Dendritic cell treated with granulocyte-macrophage colony-stimulating factor and Interleukin-4, amounts not matched to agents 40 ng/mL and 50 ng/mL, for 4 days (primary cell): ENCODE data around the gene CYP24A1.

Experiments
- H3K27ac Mint-ChIP-seq: one replicate; pipeline ENCODE4 v1.8.0; 2022; ENCODE audit warnings: mild to moderate bottlenecking, mixed read lengths
- H3K27me3 Mint-ChIP-seq: one replicate; pipeline ENCODE4 v1.8.0; 2022; ENCODE audit warnings: mild to moderate bottlenecking, mixed read lengths
- H3K36me3 Mint-ChIP-seq: one replicate; pipeline ENCODE4 v1.8.0; 2022; ENCODE audit warnings: low read depth, mixed read lengths
- H3K4me1 Mint-ChIP-seq: one replicate; pipeline ENCODE4 v1.8.0; 2022; ENCODE audit warnings: low read depth, mixed read lengths
- H3K4me3 Mint-ChIP-seq: one replicate; pipeline ENCODE4 v1.8.0; 2022; ENCODE audit warnings: mild to moderate bottlenecking, moderate library complexity, mixed read lengths
- H3K9me3 Mint-ChIP-seq: one replicate; pipeline ENCODE4 v1.8.0; 2022; ENCODE audit warnings: mixed read lengths
- intact Hi-C: fragments of 100-400 bp; cut with micrococcal nuclease; formaldehyde crosslinking; loops from one replicate; pipeline ENCODE4 v1.15.0; 2022

Gene CYP24A1

GRCh38 chr20:54107181-54107580 is 66.6 kb downstream of the CYP24A1 start:
- H3K36me3 Mint-ChIP-seq = no peaks in the 10 kb centered on the region
- H3K4me3 Mint-ChIP-seq = no peak overlapping the region
- H3K27ac Mint-ChIP-seq = no peak overlapping the region
- H3K27me3 Mint-ChIP-seq = no peaks in the 10 kb centered on the region
- intact Hi-C loops = no loop called here
- peaks cover 12% of the 10 kb centered on the region for H3K9me3 Mint-ChIP-seq
- peaks cover 5% of the 10 kb centered on the region for H3K4me1 Mint-ChIP-seq

- H3K27me3 Mint-ChIP-seq = no peaks in the 10 kb centered on the region
- peaks cover 2% of the 10 kb centered on the region for H3K9me3 Mint-ChIP-seq
- H3K4me1 Mint-ChIP-seq = peaks cover 5% of the 10 kb centered on the region
- H3K27ac Mint-ChIP-seq = no peak overlapping the region
- H3K4me3 Mint-ChIP-seq = no peak overlapping the region
- intact Hi-C loops = no loop called here
- no peaks in the 10 kb centered on the region for H3K36me3 Mint-ChIP-seq
Observed at GRCh38 chr20:54106162-54106561, 67.6 kb downstream of the CYP24A1 start.

GRCh38 chr20:54105653-54106052 is 68.1 kb downstream of the CYP24A1 start:
- Mint-ChIP-seq H3K4me3 (no peak overlapping the region), H3K4me1 (peaks cover 5% of the 10 kb centered on the region), H3K9me3 (no peaks in the 10 kb centered on the region), H3K36me3 (no peaks in the 10 kb centered on the region), H3K27me3 (no peaks in the 10 kb centered on the region), H3K27ac (no peak overlapping the region)
- intact Hi-C loops = no loop called here

- Mint-ChIP-seq H3K36me3 (no peaks in the 10 kb centered on the region), H3K9me3 (no peaks in the 10 kb centered on the region), H3K4me3 (no peak overlapping the region), H3K27me3 (no peaks in the 10 kb centered on the region), H3K4me1 (peaks cover 5% of the 10 kb centered on the region), H3K27ac (no peak overlapping the region)
- intact Hi-C loops = no loop called here
Observed at GRCh38 chr20:54104781-54105180, 69.0 kb downstream of the CYP24A1 start.

- H3K4me3 Mint-ChIP-seq = no peak overlapping the region
- peaks cover 6% of the 10 kb centered on the region for H3K4me1 Mint-ChIP-seq
- no peaks in the 10 kb centered on the region for H3K9me3 Mint-ChIP-seq
- intact Hi-C loops = no loop called here
- H3K27ac Mint-ChIP-seq = no peak overlapping the region
- no peaks in the 10 kb centered on the region for H3K36me3 Mint-ChIP-seq
- H3K27me3 Mint-ChIP-seq = no peaks in the 10 kb centered on the region
Observed at GRCh38 chr20:54103762-54104600, 69.8 kb downstream of the CYP24A1 start.
